HL-60/S4 (cell line): ENCODE measurements around the gene COG7.
"Not testable (repeated sequence)": the region's sequence is repeated elsewhere in the genome, so short reads cannot be mapped to it uniquely, and the experiment has no call there.

Source experiments
- in situ Hi-C: fragments of 300-500 bp; cut with MboI; formaldehyde crosslinking; loops from 2 replicates; pipeline ENCODE4 v1.14.3; 2022; ENCODE audit warnings: low sequenced_read_pairs

The COG7 gene

GRCh38 chr16:23389936-23390335, 63.1 kb downstream of the COG7 start:
- in situ Hi-C loops = not testable (repeated sequence)

GRCh38 chr16:23389201-23389600, 63.8 kb downstream of the COG7 start:
- in situ Hi-C loops = no loop called here

GRCh38 chr16:23388786-23389185, 64.2 kb downstream of the COG7 start:
- in situ Hi-C loops = no loop called here

- in situ Hi-C loops = no loop called here
These were observed 65.3 kb downstream of the COG7 start for GRCh38 chr16:23387666-23388065.

GRCh38 chr16:23385441-23385840, 67.5 kb downstream of the COG7 start:
- in situ Hi-C loops = no loop called here

- in situ Hi-C loops = no loop called here
These were observed 68.1 kb downstream of the COG7 start for GRCh38 chr16:23384878-23385277.

- in situ Hi-C loops = no loop called here
These were observed 69.1 kb downstream of the COG7 start for GRCh38 chr16:23383881-23384280.

- in situ Hi-C loops = no loop called here
These were observed 70.7 kb downstream of the COG7 start for GRCh38 chr16:23382279-23382678.

GRCh38 chr16:23381702-23382101, 71.3 kb downstream of the COG7 start:
- in situ Hi-C loops = not testable (repeated sequence)

GRCh38 chr16:23380501-23380951, 72.5 kb downstream of the COG7 start:
- in situ Hi-C loops = no loop called here

GRCh38 chr16:23379707-23380106, 73.3 kb downstream of the COG7 start:
- in situ Hi-C loops = no loop called here

GRCh38 chr16:23378921-23379320, 74.1 kb downstream of the COG7 start:
- in situ Hi-C loops = no loop called here

GRCh38 chr16:23378256-23378655, 74.7 kb downstream of the COG7 start:
- in situ Hi-C loops = no loop called here

GRCh38 chr16:23377071-23377931, 75.7 kb downstream of the COG7 start:
- in situ Hi-C loops = no loop called here

- in situ Hi-C loops = no loop called here
These were observed 77.3 kb downstream of the COG7 start for GRCh38 chr16:23375643-23376042.

- in situ Hi-C loops = no loop called here
These were observed 78.1 kb downstream of the COG7 start for GRCh38 chr16:23374721-23375510.

- in situ Hi-C loops = no loop called here
These were observed 79.4 kb downstream of the COG7 start for GRCh38 chr16:23373436-23374219.

- in situ Hi-C loops = no loop called here
These were observed 81.6 kb downstream of the COG7 start for GRCh38 chr16:23371368-23371767.

- in situ Hi-C loops = no loop called here
These were observed 83.6 kb downstream of the COG7 start for GRCh38 chr16:23369416-23369815.

- in situ Hi-C loops = no loop called here
These were observed 84.5 kb downstream of the COG7 start for GRCh38 chr16:23368469-23368868.

GRCh38 chr16:23367988-23368387, 85.0 kb downstream of the COG7 start:
- in situ Hi-C loops = no loop called here
